SK-N-SH (cell line): ENCODE results near the gene CPT1C. TPM values are rescaled to one million over a fixed set of nuclear protein-coding genes. Genes with fewer than 3 reads are reported as not detected.

ENCODE experiments used
- CTCF ChIA-PET: fragments of 300-600, 350-600 bp; formaldehyde crosslinking; extraction: SDS; loops from one replicate; lab custom pipeline; 2021; lab: Yijun Ruan, JAX
- POLR2A ChIA-PET: fragments of 350-600 bp; sonication (Branson Sonifier 250); formaldehyde crosslinking; extraction: SDS; loops from one replicate; lab custom pipeline; 2020; ENCODE audit warnings: antibody characterized with exemption, inconsistent platforms; lab: Yijun Ruan, JAX
- DNase-seq: peaks from one replicate; pipeline ENCODE4 v3.0.0; 2012
- H2AFZ ChIP-seq: fragments of 200-600 bp; sonication (generic); 2 replicates; pipeline ENCODE4 v1.8.1; 2016; ENCODE audit warnings: antibody characterized with exemption, mild to moderate bottlenecking, low read depth
- H3F3A ChIP-seq: fragments of 200-600 bp; sonication (generic); replicated peaks from 2 replicates; pipeline ENCODE3; 2016; ENCODE audit warnings: antibody characterized with exemption, mild to moderate bottlenecking; ENCODE audit not compliant: insufficient read depth
- H3K27ac ChIP-seq, 2 experiments: fragments of 200-500 bp in 1 of 2; fragments of 200-600 bp in 1 of 2; sonication (Bioruptor generic) in 1 of 2; sonication (generic), shearing (Covaris generic) in 1 of 2; 2 replicates each; pipeline versions ENCODE4 v1.5.1 to v1.6.1; 2014 to 2016; ENCODE audit warnings: low read depth in 2 of 2, inconsistent platforms in 1 of 2, low read length in 1 of 2, mild to moderate bottlenecking in 1 of 2, mixed read lengths in 1 of 2
- H3K27me3 ChIP-seq: fragments of 200-600 bp; sonication (generic), shearing (Covaris generic); 2 replicates; pipeline ENCODE4 v1.6.1; 2016; ENCODE audit warnings: mixed run types; ENCODE audit not compliant: insufficient read depth
- H3K36me3 ChIP-seq, 2 experiments: fragments of 200-500 bp in 1 of 2; fragments of 200-600 bp in 1 of 2; sonication (Bioruptor generic) in 1 of 2; sonication (generic) in 1 of 2; replicated peaks in 1 of 2; 2 replicates each; pipeline versions ENCODE3 to v1.5.1; 2014 to 2016; ENCODE audit warnings: low read length in 1 of 2, mild to moderate bottlenecking in 1 of 2; ENCODE audit not compliant: insufficient read depth in 2 of 2, control insufficient read depth in 1 of 2
- H3K4me1 ChIP-seq, 2 experiments: fragments of 200-500 bp in 1 of 2; fragments of 200-600 bp in 1 of 2; sonication (Bioruptor generic) in 1 of 2; sonication (generic), shearing (Covaris generic) in 1 of 2; 2 replicates each; pipeline versions ENCODE4 v1.5.1 to v1.6.1; 2014 to 2016; ENCODE audit warnings: low read depth in 1 of 2, low read length in 1 of 2, mixed run types in 1 of 2; ENCODE audit not compliant: insufficient read depth in 2 of 2, control insufficient read depth in 1 of 2
- H3K4me2 ChIP-seq: fragments of 200-600 bp; sonication (generic), shearing (Covaris generic); 2 replicates; pipeline ENCODE4 v1.6.1; 2017; ENCODE audit warnings: mixed run types
- H3K4me3 ChIP-seq, 2 experiments: fragments of 200-500 bp in 1 of 2; fragments of 200-600 bp in 1 of 2; sonication (Bioruptor generic) in 1 of 2; sonication (generic), shearing (Covaris generic) in 1 of 2; 2 replicates each; pipeline versions ENCODE4 v1.5.1 to v1.8.1; 2014 to 2016; ENCODE audit warnings: low read depth in 2 of 2, inconsistent platforms in 1 of 2, low read length in 1 of 2, mild to moderate bottlenecking in 1 of 2, mixed read lengths in 1 of 2, moderate library complexity in 1 of 2
- H3K79me2 ChIP-seq: fragments of 200-600 bp; sonication (generic); 2 replicates; pipeline ENCODE4 v1.8.1; 2017; ENCODE audit warnings: mild to moderate bottlenecking; ENCODE audit not compliant: insufficient read depth
- H3K9ac ChIP-seq: fragments of 200-600 bp; sonication (generic); 2 replicates; pipeline ENCODE4 v1.6.1; 2017; ENCODE audit warnings: mixed run types
- H3K9me2 ChIP-seq: fragments of 200-600 bp; sonication (generic); 2 replicates; pipeline ENCODE4 v1.6.1; 2017; ENCODE audit warnings: mixed run types
- H3K9me3 ChIP-seq: fragments of 200-600 bp; sonication (generic); 2 replicates; pipeline ENCODE4 v1.6.1; 2017; ENCODE audit warnings: mixed run types, mild to moderate bottlenecking, moderate library complexity
- H4K20me1 ChIP-seq: fragments of 200-600 bp; sonication (generic); 2 replicates; pipeline ENCODE4 v1.6.1; 2017; ENCODE audit warnings: mild to moderate bottlenecking, mixed run types; ENCODE audit not compliant: insufficient read depth
- ELF1 ChIP-seq: IDR thresholded peaks from 2 replicates; pipeline ENCODE4 v1.4.0; 2012
- FOSL2 ChIP-seq: IDR thresholded peaks from 2 replicates; pipeline ENCODE4 v1.4.0; 2012; ENCODE audit warnings: low read depth, mild to moderate bottlenecking, moderate library complexity, borderline replicate concordance
- FOXJ3 ChIP-seq: sonication (generic); formaldehyde crosslinking; IDR thresholded peaks from 2 replicates; pipeline ENCODE4 v1.5.1; 2020; ENCODE audit warnings: mild to moderate bottlenecking, missing genetic modification reagents
- GABPA ChIP-seq: IDR thresholded peaks from 2 replicates; pipeline ENCODE4 v1.4.0; 2012; ENCODE audit warnings: low read depth, mild to moderate bottlenecking
- MEF2A ChIP-seq: IDR thresholded peaks from 2 replicates; pipeline ENCODE4 v1.4.0; 2012; ENCODE audit warnings: low read depth, borderline replicate concordance
- MXI1 ChIP-seq: IDR thresholded peaks from 2 replicates; pipeline ENCODE4 v1.6.1; 2012; ENCODE audit warnings: mild to moderate bottlenecking, low read depth, low read length, improper control_type of control experiment
- NRF1 ChIP-seq: IDR thresholded peaks from 2 replicates; pipeline ENCODE4 v1.6.1; 2012; ENCODE audit warnings: low read depth, mild to moderate bottlenecking, low read length
- RAD21 ChIP-seq: IDR thresholded peaks from 2 replicates; pipeline ENCODE4 v1.6.1; 2012; ENCODE audit warnings: mild to moderate bottlenecking, low read length
- RCOR1 ChIP-seq: fragments of 150-350 bp; IDR thresholded peaks from 2 replicates; pipeline ENCODE4 v1.6.1; 2017; ENCODE audit warnings: antibody characterized with exemption, low read length
- RFX5 ChIP-seq: IDR thresholded peaks from 2 replicates; pipeline ENCODE4 v1.6.1; 2012; ENCODE audit warnings: mild to moderate bottlenecking, improper control_type of control experiment, low read length
- SIN3A ChIP-seq: IDR thresholded peaks from 2 replicates; pipeline ENCODE4 v1.6.1; 2012; ENCODE audit warnings: low read depth, mild to moderate bottlenecking, low read length, moderate library complexity, borderline replicate concordance
- WGBS: methylation state at CpG from one replicate; pipeline ENCODE4 v1.1.6; 2017; ENCODE audit warnings: low lambda C conversion rate; 5-methylcytosine and 5-hydroxymethylcytosine counted together
- polyA plus RNA-seq, 3 experiments: library from polyadenylated mRNA; depleted of rRNA; stranded (reverse); fragments of >200 nt; gene quantifications; 2 replicates each; pipeline ENCODE4 v1.2.3, GENCODE V29; 2012
- TF ChIP-seq, protein P1 (sequence below): IDR thresholded peaks from 2 replicates; pipeline ENCODE4 v1.4.0; 2012; ENCODE audit warnings: low read depth, borderline replicate concordance
- TF ChIP-seq, protein P2 (sequence below): IDR thresholded peaks from 2 replicates; pipeline ENCODE4 v1.4.0; 2012; ENCODE audit warnings: low read depth, borderline replicate concordance
- TF ChIP-seq, protein P3 (sequence below): fragments of 200-600 bp; sonication (generic); IDR thresholded peaks from 2 replicates; pipeline ENCODE4 v1.6.1; 2017; ENCODE audit warnings: antibody characterized with exemption, mild to moderate bottlenecking, moderate library complexity
- TF ChIP-seq, protein P4 (sequence below): IDR thresholded peaks from 2 replicates; pipeline ENCODE4 v1.4.0; 2012; ENCODE audit warnings: low read depth
- TF ChIP-seq, protein P5 (sequence below): fragments of 150-350 bp; IDR thresholded peaks from 2 replicates; pipeline ENCODE4 v1.6.1; 2017; ENCODE audit warnings: antibody characterized with exemption, low read length, low read depth, borderline replicate concordance

CPT1C gene
- polyA plus RNA-seq, 1 of the 3 experiments (the other 2 are of a cell fraction): 139 TPM

DNA sequence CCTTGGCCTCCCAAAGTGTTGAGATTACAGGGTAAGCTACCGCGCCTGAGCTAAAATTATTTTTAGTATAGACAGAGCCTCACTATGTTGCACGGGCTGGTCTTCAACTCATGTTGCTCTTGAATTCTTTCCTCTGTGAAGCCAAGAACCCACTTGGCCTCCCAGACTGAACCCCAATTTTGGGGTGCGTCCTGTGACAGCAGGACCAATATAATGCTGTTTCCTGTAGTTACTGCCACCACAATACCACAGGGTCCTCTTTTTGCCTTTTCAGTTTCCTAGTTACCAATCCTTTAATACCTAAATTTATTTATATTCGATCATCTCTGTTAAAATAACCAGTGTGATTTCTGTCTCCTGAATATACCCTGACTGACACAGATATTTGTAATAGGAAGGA, 39.2 kb downstream of the CPT1C start (continued):
- TF ChIP-seq, protein P1, sequence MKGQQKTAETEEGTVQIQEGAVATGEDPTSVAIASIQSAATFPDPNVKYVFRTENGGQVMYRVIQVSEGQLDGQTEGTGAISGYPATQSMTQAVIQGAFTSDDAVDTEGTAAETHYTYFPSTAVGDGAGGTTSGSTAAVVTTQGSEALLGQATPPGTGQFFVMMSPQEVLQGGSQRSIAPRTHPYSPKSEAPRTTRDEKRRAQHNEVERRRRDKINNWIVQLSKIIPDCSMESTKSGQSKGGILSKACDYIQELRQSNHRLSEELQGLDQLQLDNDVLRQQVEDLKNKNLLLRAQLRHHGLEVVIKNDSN: no peak

DNA sequence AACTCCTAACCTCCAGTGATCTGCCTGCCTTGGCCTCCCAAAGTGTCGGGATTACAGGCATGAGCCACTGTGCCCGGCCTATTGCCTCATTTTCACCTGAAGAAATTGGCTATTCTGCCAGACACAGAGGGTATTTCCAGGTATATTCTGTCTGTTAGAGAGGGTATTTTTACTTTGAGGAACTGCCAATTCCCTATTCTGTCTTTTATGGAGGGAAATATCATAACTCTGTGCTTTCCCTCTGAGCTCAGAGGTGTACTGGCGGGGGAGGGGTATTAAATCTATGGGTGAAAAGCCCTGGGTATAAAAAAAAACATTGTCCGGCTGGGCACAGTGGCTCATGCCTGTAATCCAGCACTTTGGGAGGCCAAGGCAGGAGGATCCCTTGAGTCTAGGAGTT, 47.4 kb downstream of the CPT1C start:
- Histone ChIP-seq H3K79me2 (no peaks in the 10 kb centered on the region), H3K4me2 (no peak overlapping the region), H3K9ac (no peak overlapping the region), H3K9me3 (no peaks in the 10 kb centered on the region), H4K20me1 (no peaks in the 10 kb centered on the region), H3K4me1 (no peaks in the 10 kb centered on the region), H3K27ac (no peak overlapping the region), H3K9me2 (no peaks in the 10 kb centered on the region), H2AFZ (no peak overlapping the region), H3K27me3 (no peaks in the 10 kb centered on the region), H3K4me3 (no peak overlapping the region), H3K36me3 (no peaks in the 10 kb centered on the region), H3F3A (peaks cover 3% of the 10 kb centered on the region)
- no peak for TF ChIP-seq MEF2A
- no peak for TF ChIP-seq ELF1
- TF ChIP-seq FOSL2: no peak
- TF ChIP-seq, protein P2, sequence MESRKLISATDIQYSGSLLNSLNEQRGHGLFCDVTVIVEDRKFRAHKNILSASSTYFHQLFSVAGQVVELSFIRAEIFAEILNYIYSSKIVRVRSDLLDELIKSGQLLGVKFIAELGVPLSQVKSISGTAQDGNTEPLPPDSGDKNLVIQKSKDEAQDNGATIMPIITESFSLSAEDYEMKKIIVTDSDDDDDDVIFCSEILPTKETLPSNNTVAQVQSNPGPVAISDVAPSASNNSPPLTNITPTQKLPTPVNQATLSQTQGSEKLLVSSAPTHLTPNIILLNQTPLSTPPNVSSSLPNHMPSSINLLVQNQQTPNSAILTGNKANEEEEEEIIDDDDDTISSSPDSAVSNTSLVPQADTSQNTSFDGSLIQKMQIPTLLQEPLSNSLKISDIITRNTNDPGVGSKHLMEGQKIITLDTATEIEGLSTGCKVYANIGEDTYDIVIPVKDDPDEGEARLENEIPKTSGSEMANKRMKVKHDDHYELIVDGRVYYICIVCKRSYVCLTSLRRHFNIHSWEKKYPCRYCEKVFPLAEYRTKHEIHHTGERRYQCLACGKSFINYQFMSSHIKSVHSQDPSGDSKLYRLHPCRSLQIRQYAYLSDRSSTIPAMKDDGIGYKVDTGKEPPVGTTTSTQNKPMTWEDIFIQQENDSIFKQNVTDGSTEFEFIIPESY: no peak
- TF ChIP-seq, protein P3, sequence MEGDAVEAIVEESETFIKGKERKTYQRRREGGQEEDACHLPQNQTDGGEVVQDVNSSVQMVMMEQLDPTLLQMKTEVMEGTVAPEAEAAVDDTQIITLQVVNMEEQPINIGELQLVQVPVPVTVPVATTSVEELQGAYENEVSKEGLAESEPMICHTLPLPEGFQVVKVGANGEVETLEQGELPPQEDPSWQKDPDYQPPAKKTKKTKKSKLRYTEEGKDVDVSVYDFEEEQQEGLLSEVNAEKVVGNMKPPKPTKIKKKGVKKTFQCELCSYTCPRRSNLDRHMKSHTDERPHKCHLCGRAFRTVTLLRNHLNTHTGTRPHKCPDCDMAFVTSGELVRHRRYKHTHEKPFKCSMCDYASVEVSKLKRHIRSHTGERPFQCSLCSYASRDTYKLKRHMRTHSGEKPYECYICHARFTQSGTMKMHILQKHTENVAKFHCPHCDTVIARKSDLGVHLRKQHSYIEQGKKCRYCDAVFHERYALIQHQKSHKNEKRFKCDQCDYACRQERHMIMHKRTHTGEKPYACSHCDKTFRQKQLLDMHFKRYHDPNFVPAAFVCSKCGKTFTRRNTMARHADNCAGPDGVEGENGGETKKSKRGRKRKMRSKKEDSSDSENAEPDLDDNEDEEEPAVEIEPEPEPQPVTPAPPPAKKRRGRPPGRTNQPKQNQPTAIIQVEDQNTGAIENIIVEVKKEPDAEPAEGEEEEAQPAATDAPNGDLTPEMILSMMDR: no peak
- TF ChIP-seq RFX5: no peak
- ChIA-PET POLR2A (no interaction called here), CTCF (interaction anchor here (1.0 kb wide), 1 partner anchor 21 kb away, joined by 3 read pairs; no protein-coding TSS in a partner anchor)
- DNase-seq: no peak
- 89% methylated on average over 4 of the region's 4 CpGs for WGBS

DNA sequence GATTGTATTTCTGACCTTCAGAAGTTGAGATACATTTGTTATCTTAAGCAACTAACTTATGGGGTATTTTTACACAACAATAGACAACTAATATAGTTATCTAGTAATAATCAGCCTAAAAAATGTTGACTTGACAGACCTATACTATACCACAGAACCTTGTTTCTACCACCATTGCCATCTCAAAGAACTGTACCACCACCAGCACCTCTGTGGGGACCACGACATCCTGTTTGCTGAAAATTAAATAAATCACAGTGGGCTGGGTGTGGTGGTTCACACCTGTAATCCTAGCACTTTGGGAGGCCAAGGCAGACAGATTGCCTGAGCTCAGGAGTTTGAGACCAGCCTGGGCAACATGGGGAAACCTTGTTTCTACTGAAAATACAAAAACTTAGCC, 48.2 kb downstream of the CPT1C start:
- Histone ChIP-seq H2AFZ (no peak overlapping the region), H3K4me1 (no peaks in the 10 kb centered on the region), H3K36me3 (no peaks in the 10 kb centered on the region), H3K27ac (no peak overlapping the region), H3K9me3 (no peaks in the 10 kb centered on the region), H3K79me2 (no peaks in the 10 kb centered on the region), H3K9ac (no peak overlapping the region), H3K27me3 (no peaks in the 10 kb centered on the region), H3K4me3 (no peak overlapping the region), H3F3A (peaks cover 3% of the 10 kb centered on the region), H3K4me2 (no peak overlapping the region), H3K9me2 (no peaks in the 10 kb centered on the region), H4K20me1 (no peaks in the 10 kb centered on the region)
- ChIA-PET CTCF (no interaction called here), POLR2A (no interaction called here)
- WGBS: 38% methylated on average over 1 of the region's 1 CpG
- no peak for DNase-seq
- TF ChIP-seq, protein P3: no peak
- TF ChIP-seq FOSL2 (no peak), SIN3A (no peak), NRF1 (no peak), MXI1 (no peak), FOXJ3 (CRISPR knock-in tag) (no peak), RCOR1 (no peak), RAD21 (no peak), GABPA (no peak)
- TF ChIP-seq, protein P4, sequence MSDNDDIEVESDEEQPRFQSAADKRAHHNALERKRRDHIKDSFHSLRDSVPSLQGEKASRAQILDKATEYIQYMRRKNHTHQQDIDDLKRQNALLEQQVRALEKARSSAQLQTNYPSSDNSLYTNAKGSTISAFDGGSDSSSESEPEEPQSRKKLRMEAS: no peak
- TF ChIP-seq, protein P5, sequence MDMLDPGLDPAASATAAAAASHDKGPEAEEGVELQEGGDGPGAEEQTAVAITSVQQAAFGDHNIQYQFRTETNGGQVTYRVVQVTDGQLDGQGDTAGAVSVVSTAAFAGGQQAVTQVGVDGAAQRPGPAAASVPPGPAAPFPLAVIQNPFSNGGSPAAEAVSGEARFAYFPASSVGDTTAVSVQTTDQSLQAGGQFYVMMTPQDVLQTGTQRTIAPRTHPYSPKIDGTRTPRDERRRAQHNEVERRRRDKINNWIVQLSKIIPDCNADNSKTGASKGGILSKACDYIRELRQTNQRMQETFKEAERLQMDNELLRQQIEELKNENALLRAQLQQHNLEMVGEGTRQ: no peak
